GM12874 (cell line): ENCODE results near the gene SOX8.

Experiments used
- TF ChIP-seq, protein P1 (sequence below): IDR thresholded peaks from 2 replicates; pipeline ENCODE4 v1.5.1; 2011; ENCODE audit warnings: low read depth, mild to moderate bottlenecking, control low read depth, low read length, moderate library complexity; ENCODE audit not compliant: insufficient read depth

The SOX8 gene

DNA sequence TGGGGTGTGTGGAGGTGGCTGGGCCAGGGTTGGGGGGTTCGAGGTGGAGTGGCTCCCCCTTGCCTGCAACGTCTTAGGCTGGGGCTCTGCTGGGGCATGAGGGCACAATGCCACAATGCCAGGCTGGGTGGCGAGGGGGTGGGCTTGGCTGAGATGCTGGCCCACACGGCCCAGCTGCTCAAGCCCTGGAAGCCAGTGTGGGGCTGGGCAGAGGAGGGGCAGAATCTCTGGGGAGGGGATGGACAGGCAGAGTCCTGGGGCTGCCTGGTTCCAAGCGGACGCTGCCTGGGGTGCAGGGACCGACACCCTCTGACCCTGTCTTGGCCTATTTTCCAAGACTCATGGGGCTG is 53.5 kb downstream of the SOX8 start:
- TF ChIP-seq, protein P1, sequence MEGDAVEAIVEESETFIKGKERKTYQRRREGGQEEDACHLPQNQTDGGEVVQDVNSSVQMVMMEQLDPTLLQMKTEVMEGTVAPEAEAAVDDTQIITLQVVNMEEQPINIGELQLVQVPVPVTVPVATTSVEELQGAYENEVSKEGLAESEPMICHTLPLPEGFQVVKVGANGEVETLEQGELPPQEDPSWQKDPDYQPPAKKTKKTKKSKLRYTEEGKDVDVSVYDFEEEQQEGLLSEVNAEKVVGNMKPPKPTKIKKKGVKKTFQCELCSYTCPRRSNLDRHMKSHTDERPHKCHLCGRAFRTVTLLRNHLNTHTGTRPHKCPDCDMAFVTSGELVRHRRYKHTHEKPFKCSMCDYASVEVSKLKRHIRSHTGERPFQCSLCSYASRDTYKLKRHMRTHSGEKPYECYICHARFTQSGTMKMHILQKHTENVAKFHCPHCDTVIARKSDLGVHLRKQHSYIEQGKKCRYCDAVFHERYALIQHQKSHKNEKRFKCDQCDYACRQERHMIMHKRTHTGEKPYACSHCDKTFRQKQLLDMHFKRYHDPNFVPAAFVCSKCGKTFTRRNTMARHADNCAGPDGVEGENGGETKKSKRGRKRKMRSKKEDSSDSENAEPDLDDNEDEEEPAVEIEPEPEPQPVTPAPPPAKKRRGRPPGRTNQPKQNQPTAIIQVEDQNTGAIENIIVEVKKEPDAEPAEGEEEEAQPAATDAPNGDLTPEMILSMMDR: no peak

GRCh38 chr16:1036166-1036565 is 54.6 kb downstream of the SOX8 start:
- TF ChIP-seq, protein P1: no peak
